Activated T-helper 2 cell treated with anti-CD3 and anti-CD28 coated beads, Interferon-gamma antibody, Interleukin-2, Interleukin-4, amounts not matched to agents 10 μg/mL and 5 μg/mL and 100 μg/mL, durations not matched to agents 14 hours and 24 hours and 36 hours (primary cell): Measurements from ENCODE around the gene TMEM198. TPM values are rescaled to one million over a fixed set of nuclear protein-coding genes. Genes with fewer than 3 reads are reported as not detected.

Experiments used
- DNase-seq: peaks from one replicate; pipeline ENCODE4 v3.0.0; 2021; ENCODE audit warnings: low spot score
- H3K27ac Mint-ChIP-seq: one replicate; pipeline ENCODE4 v1.8.0; 2021; ENCODE audit warnings: mixed read lengths
- H3K27me3 Mint-ChIP-seq: one replicate; pipeline ENCODE4 v1.8.0; 2021; ENCODE audit warnings: low read depth, mixed read lengths
- H3K36me3 Mint-ChIP-seq: one replicate; pipeline ENCODE4 v1.8.0; 2021; ENCODE audit warnings: low read depth, mixed read lengths
- H3K4me1 Mint-ChIP-seq: one replicate; pipeline ENCODE4 v1.8.0; 2021; ENCODE audit warnings: low read depth, mixed read lengths
- H3K4me3 Mint-ChIP-seq: one replicate; pipeline ENCODE4 v1.8.0; 2021; ENCODE audit warnings: low read depth, mild to moderate bottlenecking, moderate library complexity, mixed read lengths
- H3K9me3 Mint-ChIP-seq: one replicate; pipeline ENCODE4 v1.8.0; 2021; ENCODE audit warnings: mixed read lengths
- intact Hi-C: fragments of 100-400 bp; cut with micrococcal nuclease; formaldehyde crosslinking; loops from one replicate; pipeline ENCODE4 v1.15.1; 2023
- total RNA-seq: library from RNA; stranded (reverse); gene quantifications from 2 replicates; pipeline ENCODE4 v1.2.3, GENCODE V29; 2022

TMEM198 gene, protein sequence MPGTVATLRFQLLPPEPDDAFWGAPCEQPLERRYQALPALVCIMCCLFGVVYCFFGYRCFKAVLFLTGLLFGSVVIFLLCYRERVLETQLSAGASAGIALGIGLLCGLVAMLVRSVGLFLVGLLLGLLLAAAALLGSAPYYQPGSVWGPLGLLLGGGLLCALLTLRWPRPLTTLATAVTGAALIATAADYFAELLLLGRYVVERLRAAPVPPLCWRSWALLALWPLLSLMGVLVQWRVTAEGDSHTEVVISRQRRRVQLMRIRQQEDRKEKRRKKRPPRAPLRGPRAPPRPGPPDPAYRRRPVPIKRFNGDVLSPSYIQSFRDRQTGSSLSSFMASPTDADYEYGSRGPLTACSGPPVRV
- total RNA-seq, result 3.8 and 4.9 TPM in 2 replicates

DNA sequence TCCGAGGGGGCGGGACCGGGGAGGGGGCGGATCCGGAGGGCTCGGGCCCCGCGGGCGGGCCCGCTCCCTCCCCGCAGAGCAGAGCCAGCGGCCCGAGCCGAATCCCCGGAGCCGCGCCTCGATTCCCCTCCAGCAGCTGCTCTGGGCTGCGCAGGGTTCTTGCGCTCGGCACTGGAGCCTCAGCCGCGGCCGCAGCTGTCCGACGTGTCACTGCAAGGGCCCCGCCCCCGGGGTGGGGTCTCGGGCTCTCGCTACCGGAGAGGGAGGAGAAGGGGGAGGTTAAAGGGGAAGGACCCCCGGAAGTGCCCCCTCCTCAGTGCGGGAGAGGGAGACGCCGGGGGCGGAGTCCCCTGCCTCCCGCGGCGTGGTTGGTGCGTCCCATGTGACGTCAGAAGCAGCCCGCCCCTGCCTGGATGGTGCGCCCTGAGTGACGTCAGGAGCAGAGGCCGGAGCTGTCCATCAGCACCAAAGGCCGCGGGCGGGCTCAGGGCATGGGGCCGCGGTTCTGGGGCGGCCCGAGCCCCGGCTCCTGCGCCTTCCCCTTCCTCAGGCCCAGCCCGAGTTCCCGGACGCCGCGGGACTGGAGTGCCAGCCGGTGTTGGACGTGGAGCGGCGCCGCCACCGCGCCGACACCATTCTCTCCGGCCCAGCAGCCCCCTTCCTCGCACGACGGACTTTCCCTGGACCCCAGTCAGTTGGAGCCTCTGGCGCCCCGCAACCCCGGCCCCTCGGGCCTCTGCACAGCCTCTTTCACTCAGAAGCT is at the start of gene TMEM198, which contains the start of gene CHPF:
TMEM198 (plus strand) TSS at position 433 of the 763 bp plus-strand sequence. CDS start 700 bp downstream, outside the sequence.
CHPF (minus strand) TSS at position 214 of the 763 bp plus-strand sequence. CDS start 271 bp downstream, outside the sequence.
- peaks cover 11% of the 10 kb centered on the region for H3K36me3 Mint-ChIP-seq
- DNase-seq, result peak; percentile 93
- H3K27me3 Mint-ChIP-seq, result peaks cover 16% of the 10 kb centered on the region
- no peaks in the 10 kb centered on the region for H3K9me3 Mint-ChIP-seq
- intact Hi-C loops, result loop anchor here (1.0 to 10.0 kb wide), 5 partner anchors 9 to 369 kb away; partner anchors contain the start of genes CNPPD1, RETREG2, SLC23A3 and STK11IP
- H3K4me1 Mint-ChIP-seq, result peaks cover 11% of the 10 kb centered on the region
- peak within 1 kb of the TSS; percentile 91 for H3K4me3 Mint-ChIP-seq
- peak within 1 kb of the TSS; percentile 71 for H3K27ac Mint-ChIP-seq

DNA sequence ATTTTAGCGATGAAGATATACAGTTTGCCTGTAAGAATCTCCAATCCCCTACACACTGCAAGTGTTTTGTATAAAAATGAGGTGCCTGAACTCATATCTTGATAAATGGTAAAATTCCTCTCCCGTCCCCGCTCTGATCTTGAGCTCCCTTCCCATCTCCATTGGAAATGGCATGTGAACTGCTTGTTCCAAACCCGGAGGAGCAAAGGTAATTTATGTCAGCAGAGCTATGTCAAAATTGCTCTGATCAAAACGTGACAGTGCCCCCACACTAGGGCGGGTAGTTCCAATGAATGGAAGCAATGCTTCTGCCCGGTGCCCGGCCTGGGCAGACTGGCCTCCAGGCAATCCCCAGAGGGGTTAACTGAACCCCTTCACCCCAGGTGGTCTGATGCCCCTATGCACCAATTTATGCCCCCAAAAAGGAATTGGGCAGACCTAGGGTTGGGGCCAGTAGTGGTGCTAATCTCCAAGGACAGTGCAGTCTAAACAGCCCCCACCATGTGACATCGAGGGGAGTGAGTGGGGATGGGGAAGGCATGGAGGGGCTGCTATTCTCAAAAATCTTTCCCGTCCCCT is 48.8 kb upstream of the TMEM198 start:
- Mint-ChIP-seq H3K4me1 (peaks cover 23% of the 10 kb centered on the region), H3K36me3 (no peaks in the 10 kb centered on the region), H3K9me3 (no peaks in the 10 kb centered on the region), H3K4me3 (no peak overlapping the region), H3K27ac (no peak overlapping the region), H3K27me3 (peaks cover 47% of the 10 kb centered on the region)
- intact Hi-C loops, result loop anchor here (1.0 kb wide), 1 partner anchor 35 kb away; no protein-coding TSS in a partner anchor
- no peak for DNase-seq

DNA sequence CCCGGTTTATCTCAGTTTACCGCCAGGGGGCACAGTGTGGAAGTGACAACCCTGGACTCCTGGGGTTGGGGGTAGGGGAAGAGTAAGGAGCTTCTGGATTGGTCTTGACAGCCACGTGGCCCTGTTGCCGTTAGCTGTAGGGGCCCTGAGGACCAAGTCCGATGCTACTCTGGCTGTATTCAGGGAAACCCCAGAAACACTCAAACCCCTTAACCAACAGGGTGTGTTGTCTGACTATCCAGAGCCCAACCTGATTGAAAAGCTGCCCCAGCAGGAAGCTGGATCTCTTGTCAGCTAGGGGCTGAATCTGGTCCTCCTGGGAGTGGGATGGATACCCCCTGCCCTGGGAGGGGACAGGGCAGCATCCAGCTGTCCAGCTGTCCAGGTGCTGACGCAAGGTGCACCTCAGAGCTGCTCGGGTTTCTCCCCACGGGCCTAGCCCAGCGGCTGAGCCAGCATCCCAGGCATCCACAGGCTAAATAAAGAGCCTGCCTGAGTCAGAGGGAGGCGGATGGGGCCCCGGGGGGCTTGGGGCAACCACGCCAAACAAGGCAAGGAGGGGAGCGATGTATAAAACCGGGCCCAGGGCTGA is 48.2 kb upstream of the TMEM198 start:
- Mint-ChIP-seq H3K4me1 (peaks cover 27% of the 10 kb centered on the region), H3K27me3 (peaks cover 47% of the 10 kb centered on the region), H3K36me3 (no peaks in the 10 kb centered on the region), H3K27ac (no peak overlapping the region), H3K4me3 (no peak overlapping the region), H3K9me3 (no peaks in the 10 kb centered on the region)
- peak; percentile 40 for DNase-seq
- intact Hi-C loops, result loop anchor here (1.0 kb wide), 1 partner anchor 35 kb away; no protein-coding TSS in a partner anchor

DNA sequence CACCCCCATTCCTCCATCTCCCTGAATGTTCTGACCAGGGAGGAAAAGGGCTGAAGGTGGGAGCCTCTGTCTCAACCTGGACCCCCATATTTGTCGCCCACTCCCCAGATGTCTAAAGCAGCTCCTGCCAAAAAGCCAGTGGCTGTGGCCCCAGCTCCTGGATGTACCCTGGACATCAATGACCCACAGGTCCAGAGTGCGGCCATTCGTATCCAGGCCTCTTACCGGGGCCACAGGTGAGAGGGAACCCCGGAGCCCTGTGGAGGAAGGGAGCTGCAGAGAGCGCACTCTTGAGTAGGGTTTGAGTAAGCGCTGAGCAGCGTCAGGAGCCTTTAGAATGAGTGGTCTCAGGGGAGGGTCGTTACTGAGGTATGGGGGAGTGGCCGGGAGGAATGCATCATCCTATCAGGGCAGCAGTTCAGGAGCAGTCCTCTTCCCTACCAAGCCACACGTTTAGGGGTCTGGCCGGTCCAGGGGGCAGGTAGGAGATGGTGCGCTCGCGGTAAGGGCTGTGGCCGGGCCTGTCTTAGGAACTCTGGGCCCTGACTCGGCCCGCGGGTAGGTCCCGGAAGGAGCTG is 47.5 kb upstream of the TMEM198 start:
- DNase-seq, result no peak
- Mint-ChIP-seq H3K36me3 (no peaks in the 10 kb centered on the region), H3K27me3 (peaks cover 47% of the 10 kb centered on the region), H3K9me3 (no peaks in the 10 kb centered on the region), H3K27ac (no peak overlapping the region), H3K4me1 (peaks cover 30% of the 10 kb centered on the region), H3K4me3 (peak overlapping the region; percentile 51)
- intact Hi-C loops, result no loop called here

DNA sequence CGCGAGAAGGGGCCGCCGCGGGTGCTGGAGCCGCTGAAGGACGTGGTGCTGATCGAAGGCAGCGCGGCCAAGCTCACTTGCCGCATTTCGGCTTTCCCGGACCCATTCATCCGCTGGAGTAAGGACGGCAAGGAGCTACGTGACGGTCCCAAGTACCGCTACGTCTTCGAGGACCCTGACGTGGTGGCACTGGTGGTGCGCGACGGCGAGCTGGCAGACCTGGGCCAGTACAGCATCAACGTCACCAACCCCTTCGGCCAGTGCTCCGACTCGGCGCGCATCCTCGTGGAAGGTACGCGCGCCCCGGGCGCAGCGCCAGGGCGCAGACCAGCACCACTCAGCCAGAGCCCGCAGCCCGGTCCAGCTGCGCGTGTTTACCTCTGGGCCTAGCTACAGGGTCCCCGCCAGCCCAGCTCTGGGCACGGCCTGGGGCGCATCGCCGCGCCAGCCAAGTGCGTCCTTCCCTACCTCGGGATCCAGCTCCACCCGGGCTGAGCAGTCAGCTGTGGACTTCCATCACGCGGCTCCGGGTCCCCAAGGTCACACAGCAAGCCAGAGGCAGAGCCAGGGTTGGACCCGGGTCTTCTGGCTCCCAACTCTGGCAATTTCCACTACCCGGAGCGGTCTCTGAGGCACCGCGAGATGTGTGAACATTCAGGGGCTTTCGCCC is 46.9 kb upstream of the TMEM198 start:
- Mint-ChIP-seq H3K4me3 (peak overlapping the region; percentile 96), H3K27ac (no peak overlapping the region), H3K36me3 (no peaks in the 10 kb centered on the region), H3K4me1 (peaks cover 33% of the 10 kb centered on the region), H3K9me3 (no peaks in the 10 kb centered on the region), H3K27me3 (peaks cover 47% of the 10 kb centered on the region)
- no peak for DNase-seq
- intact Hi-C loops, result no loop called here

DNA sequence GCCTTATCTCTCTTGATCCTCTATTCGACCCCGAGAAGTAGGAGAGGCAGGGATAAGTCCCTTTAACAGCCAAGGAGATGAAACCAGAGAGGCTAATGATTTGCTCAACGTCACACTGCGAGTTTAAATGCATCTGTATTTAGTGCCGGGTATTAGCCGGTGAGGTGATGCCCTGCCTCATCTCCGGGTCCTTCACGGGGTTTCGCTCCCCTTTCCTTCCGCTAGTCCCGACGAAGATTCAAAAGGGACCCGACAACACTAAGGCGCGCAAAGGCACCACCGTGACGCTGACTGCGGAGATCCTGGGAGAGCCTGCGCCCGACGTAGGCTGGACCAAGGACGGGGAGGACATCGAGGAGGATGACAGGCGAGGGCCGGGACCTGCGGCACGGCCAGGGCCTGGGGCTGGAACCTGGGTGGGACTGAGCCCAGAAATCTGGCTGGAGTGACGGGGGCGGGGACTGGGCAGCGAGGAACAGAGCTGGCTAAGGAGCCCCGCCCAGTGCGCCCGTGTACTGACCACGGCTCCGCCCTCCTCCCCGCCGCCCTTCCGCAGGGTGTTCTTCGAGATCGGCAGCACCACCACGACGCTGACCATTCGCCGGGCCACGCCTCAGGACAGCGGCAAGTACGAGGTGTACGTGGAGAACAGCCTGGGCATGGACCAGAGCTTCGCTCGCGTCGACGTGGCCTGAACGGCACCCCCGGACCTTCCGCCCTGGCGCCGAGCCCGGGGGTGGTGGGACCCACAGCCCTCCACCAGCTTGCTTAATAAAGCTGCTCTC is 46.1 kb upstream of the TMEM198 start:
- Mint-ChIP-seq H3K27me3 (peaks cover 47% of the 10 kb centered on the region), H3K27ac (no peak overlapping the region), H3K36me3 (no peaks in the 10 kb centered on the region), H3K4me1 (peaks cover 33% of the 10 kb centered on the region), H3K9me3 (no peaks in the 10 kb centered on the region), H3K4me3 (peak overlapping the region; percentile 96)
- peak; percentile 36 for DNase-seq
- intact Hi-C loops, result loop anchor here (1.0 to 2.0 kb wide), 5 partner anchors 44 to 787 kb away; partner anchors contain the start of genes NHEJ1 and TTLL4

DNA sequence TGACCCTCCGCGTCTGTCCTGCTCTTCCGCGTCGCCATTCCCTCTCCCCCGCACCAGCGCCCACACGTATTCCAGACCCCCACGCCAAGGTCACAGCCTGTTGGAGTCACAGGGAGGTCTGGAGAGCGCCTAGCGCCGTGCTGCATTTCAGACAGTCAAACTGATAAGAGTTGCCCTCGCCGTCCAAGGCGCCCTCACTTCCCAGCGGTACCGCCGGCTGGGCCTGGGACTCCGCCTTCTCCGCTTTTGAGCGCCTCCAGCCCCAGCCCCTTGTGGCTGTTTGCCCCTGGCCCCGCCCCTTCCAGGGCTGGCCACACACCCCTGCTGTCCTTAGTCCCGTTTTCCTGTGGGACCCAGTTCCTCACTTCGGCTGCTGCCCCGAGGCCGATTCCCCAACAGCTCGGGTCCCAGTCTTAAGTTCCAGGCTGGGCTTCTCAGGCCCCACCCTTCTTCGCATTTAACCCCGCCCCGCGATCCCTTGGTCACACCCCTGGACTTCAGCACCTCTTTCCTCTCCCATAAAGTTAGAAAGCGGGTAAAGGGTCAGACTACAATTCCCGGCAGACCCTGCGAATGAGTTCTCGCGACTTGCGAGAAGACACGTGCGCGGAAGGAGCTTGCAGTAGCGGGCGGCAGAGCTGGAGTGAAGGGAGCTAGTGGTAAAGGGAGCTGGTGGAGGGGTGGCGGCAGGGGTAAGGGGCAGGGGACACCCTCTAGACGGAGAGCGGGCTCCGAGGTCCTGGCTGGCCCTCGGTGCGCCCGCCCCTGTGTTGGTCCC is 45.4 kb upstream of the TMEM198 start, which contains the start of gene GMPPA:
GMPPA (plus strand) TSS at position 612 of the 778 bp plus-strand sequence. CDS start 1,085 bp downstream, outside the sequence.
- H3K4me3 Mint-ChIP-seq, result peak within 1 kb of the TSS; percentile 96
- H3K9me3 Mint-ChIP-seq, result no peaks in the 10 kb centered on the region
- H3K27ac Mint-ChIP-seq, result peak within 1 kb of the TSS; percentile 91
- DNase-seq, result peak; percentile 95
- H3K36me3 Mint-ChIP-seq, result peaks cover 1% of the 10 kb centered on the region
- H3K4me1 Mint-ChIP-seq, result peaks cover 33% of the 10 kb centered on the region
- intact Hi-C loops, result loop anchor here (1.0 to 2.0 kb wide), 5 partner anchors 43 to 788 kb away; partner anchors contain the start of genes NHEJ1 and TTLL4
- H3K27me3 Mint-ChIP-seq, result peaks cover 43% of the 10 kb centered on the region

DNA sequence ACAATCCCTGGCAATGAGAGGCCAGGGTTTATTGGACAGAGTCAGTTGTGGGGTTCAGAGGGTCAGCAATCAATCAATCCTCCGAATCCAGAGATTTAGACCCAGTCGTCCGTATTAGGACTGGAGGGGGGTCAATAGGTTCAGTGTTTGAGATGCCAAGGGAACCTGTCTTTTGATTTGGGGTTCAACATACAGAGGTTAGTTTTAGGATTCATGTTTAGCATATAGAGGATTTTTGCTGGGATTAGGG is 44.8 kb upstream of the TMEM198 start:
- Mint-ChIP-seq H3K4me3 (peak overlapping the region; percentile 96), H3K27ac (peak overlapping the region; percentile 91), H3K9me3 (no peaks in the 10 kb centered on the region), H3K4me1 (peaks cover 33% of the 10 kb centered on the region), H3K36me3 (peaks cover 6% of the 10 kb centered on the region), H3K27me3 (peaks cover 39% of the 10 kb centered on the region)
- intact Hi-C loops, result loop anchor here (2.0 kb wide), 1 partner anchor 788 kb away; the partner anchor contains the start of gene TTLL4
- DNase-seq, result no peak

DNA sequence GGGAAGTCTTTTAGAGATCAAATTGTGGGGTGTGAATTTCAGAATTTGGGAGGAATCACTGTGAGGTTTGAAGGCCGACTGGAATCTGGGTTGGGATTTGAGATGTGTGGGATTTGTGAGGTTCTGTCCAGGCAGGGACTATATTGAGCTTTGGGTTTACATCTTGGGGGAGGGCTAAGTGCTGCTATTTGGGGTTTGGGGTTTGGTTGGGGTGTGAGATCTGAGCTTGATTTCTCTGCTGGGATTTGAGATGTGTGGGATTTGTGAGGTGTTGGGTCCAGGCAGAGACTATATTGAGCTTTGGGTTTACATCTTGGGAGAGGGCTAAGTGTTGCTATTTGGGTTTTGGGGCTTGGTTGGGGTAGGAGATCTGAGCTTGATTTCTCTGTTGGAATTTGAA is 44.3 kb upstream of the TMEM198 start:
- peak overlapping the region; percentile 91 for H3K27ac Mint-ChIP-seq
- H3K4me3 Mint-ChIP-seq, result peak overlapping the region; percentile 96
- H3K4me1 Mint-ChIP-seq, result peaks cover 33% of the 10 kb centered on the region
- H3K27me3 Mint-ChIP-seq, result peaks cover 33% of the 10 kb centered on the region
- no peaks in the 10 kb centered on the region for H3K9me3 Mint-ChIP-seq
- DNase-seq, result no peak
- intact Hi-C loops, result loop anchor here (2.0 kb wide), 1 partner anchor 789 kb away; the partner anchor contains the start of gene TTLL4
- peaks cover 12% of the 10 kb centered on the region for H3K36me3 Mint-ChIP-seq

DNA sequence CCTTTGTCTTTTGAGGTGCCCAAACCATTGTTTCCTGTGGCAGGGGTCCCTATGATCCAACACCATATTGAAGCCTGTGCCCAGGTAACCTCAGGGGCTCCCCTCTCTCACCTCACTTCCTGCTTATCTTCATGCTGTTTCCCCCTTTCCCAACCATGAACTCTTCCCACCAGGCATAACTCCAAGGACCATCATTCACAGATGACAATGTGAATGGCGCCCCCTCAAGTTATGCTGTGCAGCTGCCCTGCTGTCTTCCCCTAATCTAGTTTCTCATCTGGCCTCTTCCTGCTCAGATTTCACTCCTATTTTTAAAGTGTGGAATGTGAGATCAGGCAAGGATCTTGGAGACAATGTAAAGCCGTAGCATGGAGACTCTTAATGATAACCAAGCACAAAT is 43.7 kb upstream of the TMEM198 start:
- no peak for DNase-seq
- Mint-ChIP-seq H3K36me3 (peaks cover 18% of the 10 kb centered on the region), H3K4me3 (peak overlapping the region; percentile 96), H3K4me1 (peaks cover 33% of the 10 kb centered on the region), H3K27me3 (peaks cover 27% of the 10 kb centered on the region), H3K9me3 (no peaks in the 10 kb centered on the region), H3K27ac (peak overlapping the region; percentile 50)
- intact Hi-C loops, result no loop called here
